ENCODE data around the gene TCF25.

DNA sequence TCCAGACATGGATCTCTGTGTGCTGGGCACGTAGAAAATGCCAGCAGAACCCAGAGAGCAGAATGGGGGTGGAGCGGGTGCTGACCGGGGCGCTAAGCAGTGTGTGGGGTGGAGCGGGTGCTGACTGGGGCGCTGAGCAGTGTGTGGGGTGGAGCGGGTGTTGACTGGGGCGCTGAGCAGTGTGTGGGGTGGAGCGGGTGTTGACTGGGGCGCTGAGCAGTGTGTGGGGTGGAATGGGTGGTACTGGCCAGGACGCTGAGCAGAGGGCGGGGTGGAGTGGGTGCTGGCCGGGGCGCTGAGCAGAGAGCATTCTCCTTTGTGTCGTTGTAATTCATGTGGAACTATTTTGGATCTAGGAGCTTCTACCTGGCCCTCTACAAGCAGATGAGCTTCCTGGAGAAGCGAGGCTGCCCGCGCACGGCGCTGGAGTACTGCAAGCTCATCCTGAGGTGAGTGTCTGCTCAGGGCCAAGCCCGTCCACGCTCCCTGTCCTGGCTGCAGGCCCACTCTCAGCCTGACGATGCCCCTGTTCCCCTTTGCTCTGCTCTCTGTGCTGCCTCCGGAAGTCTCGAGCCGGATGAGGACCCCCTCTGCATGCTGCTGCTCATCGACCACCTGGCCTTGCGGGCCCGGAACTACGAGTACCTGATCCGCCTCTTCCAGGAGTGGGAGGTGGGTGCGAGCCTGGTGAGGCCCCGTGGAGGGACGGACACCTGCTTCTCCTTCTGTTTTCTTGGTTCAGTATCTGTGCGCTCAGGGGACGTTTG, 25.0 kb downstream of the TCF25 start:
- no peak for TF ChIP-seq POLR2AphosphoS5 (IDR thresholded peaks at IDR 0.05; ENCODE audit: borderline replicate concordance, low read depth, low read length)
- no peak for TF ChIP-seq EZH2 (IDR thresholded peaks at IDR 0.05)
- no peak for TF ChIP-seq FOXP2 (optimal IDR thresholded peaks at IDR 0.05; ENCODE audit: control extremely low read depth, extremely low read length, insufficient read depth)

All from SK-N-MC (cell line).